Nephron progenitor cell (in vitro differentiated cells): ENCODE results near the gene ZDHHC16.

Source experiments
- DNase-seq: peaks from one replicate; pipeline ENCODE4 v3.0.0; 2021
- H3K27ac Mint-ChIP-seq: 2 replicates; pipeline ENCODE4 v1.8.0; 2021; ENCODE audit warnings: mild to moderate bottlenecking, moderate library complexity, mixed read lengths
- H3K27me3 Mint-ChIP-seq: 2 replicates; pipeline ENCODE4 v1.8.0; 2021; ENCODE audit warnings: mild to moderate bottlenecking, low read depth, mixed read lengths; ENCODE audit not compliant: poor library complexity
- H3K36me3 Mint-ChIP-seq: 2 replicates; pipeline ENCODE4 v1.8.0; 2021; ENCODE audit warnings: low read depth, mixed read lengths
- H3K4me1 Mint-ChIP-seq: 2 replicates; pipeline ENCODE4 v1.8.0; 2021; ENCODE audit warnings: mixed read lengths
- H3K4me3 Mint-ChIP-seq: 2 replicates; pipeline ENCODE4 v1.8.0; 2021; ENCODE audit warnings: mild to moderate bottlenecking, moderate library complexity, mixed read lengths
- H3K9me3 Mint-ChIP-seq: 2 replicates; pipeline ENCODE4 v1.8.0; 2021; ENCODE audit warnings: mild to moderate bottlenecking, moderate library complexity, mixed read lengths
- CTCF ChIP-seq: fragments of 200-600 bp; sonication (generic); IDR thresholded peaks from 2 replicates; pipeline ENCODE4 v1.5.0; 2021; ENCODE audit warnings: antibody characterized with exemption

ZDHHC16 gene

GRCh38 chr10:97445722-97446639, at the start of gene ZDHHC16, which contains the start of gene EXOSC1:
Gene ZDHHC16 (plus strand): TSS chr10:97446175. CDS start chr10:97451676, 5,501 bp downstream.
Gene EXOSC1 (minus strand): TSS chr10:97446006. CDS start chr10:97445985, 21 bp downstream.
- no peak for TF ChIP-seq CTCF
- H3K9me3 Mint-ChIP-seq, result no peaks in the 10 kb centered on the region
- H3K27me3 Mint-ChIP-seq, result no peaks in the 10 kb centered on the region
- H3K27ac Mint-ChIP-seq, result peak within 1 kb of the TSS; percentile 82
- peaks cover 32% of the 10 kb centered on the region for H3K36me3 Mint-ChIP-seq
- peak; percentile 91 for DNase-seq
- peak within 1 kb of the TSS; percentile 96 for H3K4me3 Mint-ChIP-seq
- H3K4me1 Mint-ChIP-seq, result peaks cover 47% of the 10 kb centered on the region

- Mint-ChIP-seq H3K36me3 (peaks cover 12% of the 10 kb centered on the region), H3K27ac (peak overlapping the region; percentile 94), H3K27me3 (peaks cover 12% of the 10 kb centered on the region), H3K4me3 (peak overlapping the region; percentile 92), H3K4me1 (peaks cover 18% of the 10 kb centered on the region), H3K9me3 (no peaks in the 10 kb centered on the region)
- DNase-seq, result peak; percentile 32
- no peak for TF ChIP-seq CTCF
Measured at GRCh38 chr10:97399843-97400545, 46.0 kb upstream of the ZDHHC16 start.

- TF ChIP-seq CTCF, result no peak
- peaks cover 9% of the 10 kb centered on the region for H3K36me3 Mint-ChIP-seq
Measured at GRCh38 chr10:97400665-97401454, 45.1 kb upstream of the ZDHHC16 start, which contains the start of gene RRP12. Gene RRP12 (minus strand): TSS chr10:97401340. CDS start chr10:97401231, 109 bp downstream.

GRCh38 chr10:97401455-97401919, 44.5 kb upstream of the ZDHHC16 start:
- peaks cover 2% of the 10 kb centered on the region for H3K36me3 Mint-ChIP-seq
- H3K4me1 Mint-ChIP-seq, result peaks cover 23% of the 10 kb centered on the region
- DNase-seq, result no peak
- peaks cover 12% of the 10 kb centered on the region for H3K27me3 Mint-ChIP-seq
- H3K27ac Mint-ChIP-seq, result peak overlapping the region; percentile 94
- H3K4me3 Mint-ChIP-seq, result peak overlapping the region; percentile 92
- no peaks in the 10 kb centered on the region for H3K9me3 Mint-ChIP-seq
- TF ChIP-seq CTCF, result no peak

More at GRCh38 chr10:97400665-97401454, 45.1 kb upstream of the ZDHHC16 start, which contains the start of gene RRP12:
- Mint-ChIP-seq H3K9me3 (no peaks in the 10 kb centered on the region), H3K4me1 (peaks cover 20% of the 10 kb centered on the region), H3K27ac (peak within 1 kb of the TSS; percentile 94), H3K27me3 (peaks cover 12% of the 10 kb centered on the region), H3K4me3 (peak within 1 kb of the TSS; percentile 92)
- peak; percentile 65 for DNase-seq

GRCh38 chr10:97404044-97404443, 41.9 kb upstream of the ZDHHC16 start:
- H3K27me3 Mint-ChIP-seq, result peaks cover 12% of the 10 kb centered on the region
- no peak overlapping the region for H3K4me3 Mint-ChIP-seq
- no peak for DNase-seq
- no peaks in the 10 kb centered on the region for H3K9me3 Mint-ChIP-seq
- no peaks in the 10 kb centered on the region for H3K36me3 Mint-ChIP-seq
- no peak overlapping the region for H3K27ac Mint-ChIP-seq
- H3K4me1 Mint-ChIP-seq, result peaks cover 32% of the 10 kb centered on the region
- TF ChIP-seq CTCF, result no peak
